ENCODE results near the gene ALS2. TPM values are rescaled to one million over a fixed set of nuclear protein-coding genes. Genes with fewer than 3 reads are reported as not detected.
"Not testable (repeated sequence)": the region's sequence is repeated elsewhere in the genome, so short reads cannot be mapped to it uniquely, and the experiment has no call there.

ALS2 gene
- polyA plus RNA-seq, 3 donors, result 4.1 to 11.6 (median 8.1) TPM

DNA sequence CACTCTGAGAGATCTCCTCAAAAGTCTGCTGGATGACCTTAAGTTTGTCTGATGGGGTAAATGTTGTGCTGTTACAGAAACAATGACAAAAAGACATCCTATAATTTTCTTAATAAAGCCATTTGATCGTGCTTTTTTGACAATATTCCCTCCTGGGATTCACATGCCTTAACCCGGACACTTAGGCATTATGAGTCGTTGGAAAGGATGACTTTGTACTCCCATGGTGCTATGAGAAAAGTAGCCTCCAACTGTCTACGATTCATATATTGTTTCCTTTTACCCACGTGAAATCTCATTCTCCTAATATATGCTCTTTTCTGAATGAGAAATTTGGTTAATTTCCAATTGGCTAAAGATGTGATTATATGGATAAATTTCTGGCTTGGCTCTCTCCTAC, 76.2 kb downstream of the ALS2 start:
- H3K27ac ChIP-seq (ENCODE audit: low read depth, low read length), result no peak overlapping the region
- 79 to 85% (median 81%) methylated on average over 5 of the region's 5 CpGs for WGBS, 3 donors

- no peak overlapping the region for H3K27ac ChIP-seq (ENCODE audit: low read depth, low read length)
- 93 to 96% (median 94%) methylated on average over 1 of the region's 1 CpG for WGBS, 3 donors
Observed at GRCh38 chr2:201701646-201702045, 79.1 kb downstream of the ALS2 start.

DNA sequence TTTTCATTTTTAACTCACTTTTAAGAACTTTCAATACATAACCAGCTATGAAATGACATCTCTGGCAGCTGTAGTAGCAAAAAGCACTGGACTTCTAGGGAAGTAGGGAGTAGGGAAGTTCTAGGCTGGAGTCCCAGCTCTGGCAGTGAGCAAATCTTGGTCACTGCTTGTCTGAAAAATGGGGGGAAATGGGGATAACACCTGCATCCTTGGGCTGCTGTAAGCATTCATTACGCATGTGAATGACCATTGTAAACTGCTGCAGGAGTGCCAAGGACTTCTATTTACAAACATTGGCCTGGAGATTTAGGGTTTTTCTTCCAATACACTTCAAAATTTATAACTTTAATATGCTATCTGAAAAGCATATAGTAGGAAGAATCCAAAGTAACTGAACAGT, 81.3 kb downstream of the ALS2 start:
- 81 to 93% (median 87%) methylated on average over 1 of the region's 1 CpG for WGBS, 3 donors
- H3K27ac ChIP-seq (ENCODE audit: low read depth, low read length), result no peak overlapping the region

- H3K27ac ChIP-seq (ENCODE audit: low read depth, low read length), result no peak within 1 kb of the TSS
Observed at GRCh38 chr2:201698588-201699226, 82.0 kb downstream of the ALS2 start, which contains the start of gene MPP4. Gene MPP4, minus strand, starts transcription at chr2:201698644. Its CDS starts 4,690 bp downstream, at chr2:201693954.

DNA sequence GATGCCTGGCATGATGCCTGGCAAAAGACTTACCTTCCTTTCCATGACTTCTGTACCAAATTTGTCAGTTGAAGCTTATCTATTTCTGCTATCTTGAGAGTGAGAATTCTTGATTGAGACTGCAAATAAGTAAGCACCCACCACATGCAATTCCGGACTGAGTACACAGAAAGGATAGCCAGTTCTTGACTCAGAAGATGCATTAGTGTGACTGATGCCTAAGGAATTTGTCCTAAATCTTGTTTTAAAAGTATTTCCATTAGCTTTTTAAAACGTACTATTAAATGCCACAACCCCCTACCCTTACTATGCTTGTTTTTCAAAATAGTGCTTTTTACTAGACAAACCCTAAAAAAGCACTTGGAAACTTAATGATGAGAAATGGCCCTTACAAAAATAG, 82.8 kb downstream of the ALS2 start:
- whole genome bisulfite sequencing, 3 donors, result 46 to 50% (median 49%) methylated on average over 2 of the region's 2 CpGs
- no peak overlapping the region for H3K27ac ChIP-seq (ENCODE audit: low read depth, low read length)

More at GRCh38 chr2:201698588-201699226, 82.0 kb downstream of the ALS2 start, which contains the start of gene MPP4:
- WGBS, 3 donors, result 36 to 44% (median 43%) methylated on average over 3 of the region's 3 CpGs

GRCh38 chr2:201696151-201696659, 84.5 kb downstream of the ALS2 start:
- no peak overlapping the region for H3K27ac ChIP-seq (ENCODE audit: low read depth, low read length)
- 50 to 67% (median 60%) methylated on average over 6 of the region's 6 CpGs for WGBS, 3 donors

- no peak overlapping the region for H3K27ac ChIP-seq (ENCODE audit: low read depth, low read length)
- 85 to 86% (median 86%) methylated on average over 3 of the region's 3 CpGs for WGBS, 3 donors
Observed at GRCh38 chr2:201685156-201685555, 95.6 kb downstream of the ALS2 start.

DNA sequence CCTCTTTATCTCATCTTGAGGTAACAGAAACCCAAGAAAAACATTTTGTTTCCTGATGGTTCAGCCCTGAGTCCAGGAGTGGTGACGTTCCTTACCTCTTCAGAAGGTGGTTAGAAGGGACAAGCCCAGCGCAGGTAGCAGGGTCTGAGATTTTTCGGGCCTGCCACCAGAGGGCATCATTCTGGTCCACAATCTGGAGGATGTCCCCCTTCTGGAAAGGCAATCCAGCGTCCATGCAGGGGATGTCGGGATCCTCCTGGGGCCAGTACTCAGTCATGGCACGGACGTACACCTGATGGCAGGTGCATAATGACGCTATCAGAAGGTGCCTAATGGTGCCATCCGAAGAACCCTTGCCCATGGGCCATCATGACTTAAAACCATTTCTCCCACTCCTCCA, 100.0 kb downstream of the ALS2 start:
- H3K27ac ChIP-seq (ENCODE audit: low read depth, low read length), result no peak overlapping the region
- WGBS, 3 donors, result 44 to 48% (median 48%) methylated on average over 9 of the region's 9 CpGs

GRCh38 chr2:201678401-201678800, 102.3 kb downstream of the ALS2 start:
- H3K27ac ChIP-seq (ENCODE audit: low read depth, low read length), result no peak overlapping the region
- WGBS, 3 donors, result 65 to 75% (median 74%) methylated on average over 6 of the region's 6 CpGs

GRCh38 chr2:201675454-201675853, 105.3 kb downstream of the ALS2 start:
- WGBS, 3 donors, result 68 to 85% (median 72%) methylated on average over 4 of the region's 4 CpGs
- no peak overlapping the region for H3K27ac ChIP-seq (ENCODE audit: low read depth, low read length)

- 65 to 90% (median 85%) methylated on average over 3 of the region's 3 CpGs for WGBS, 3 donors
- H3K27ac ChIP-seq (ENCODE audit: low read depth, low read length), result no peak overlapping the region
Observed at GRCh38 chr2:201674794-201675193, 105.9 kb downstream of the ALS2 start.

DNA sequence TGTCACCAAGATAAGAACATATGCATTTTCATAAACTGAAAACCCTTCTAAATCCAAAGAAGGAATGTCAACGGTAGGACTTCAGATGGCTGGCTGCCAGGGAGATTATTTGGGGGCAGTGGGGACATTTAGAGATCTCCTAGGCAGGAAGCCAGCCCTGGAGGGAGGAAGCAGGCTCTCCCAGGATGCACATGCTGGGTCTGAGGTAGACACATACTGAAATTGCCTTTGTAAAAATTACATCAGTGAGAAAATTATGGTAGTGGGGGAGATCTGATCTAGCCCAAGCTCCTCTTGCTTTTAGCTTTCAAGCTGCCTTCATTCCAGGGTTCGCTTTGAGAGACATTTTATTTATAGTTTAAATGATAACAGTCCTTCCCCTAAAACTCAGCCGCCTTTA, 106.4 kb downstream of the ALS2 start:
- WGBS, 3 donors, result 58 to 72% (median 68%) methylated on average over 3 of the region's 3 CpGs
- no peak overlapping the region for H3K27ac ChIP-seq (ENCODE audit: low read depth, low read length)

DNA sequence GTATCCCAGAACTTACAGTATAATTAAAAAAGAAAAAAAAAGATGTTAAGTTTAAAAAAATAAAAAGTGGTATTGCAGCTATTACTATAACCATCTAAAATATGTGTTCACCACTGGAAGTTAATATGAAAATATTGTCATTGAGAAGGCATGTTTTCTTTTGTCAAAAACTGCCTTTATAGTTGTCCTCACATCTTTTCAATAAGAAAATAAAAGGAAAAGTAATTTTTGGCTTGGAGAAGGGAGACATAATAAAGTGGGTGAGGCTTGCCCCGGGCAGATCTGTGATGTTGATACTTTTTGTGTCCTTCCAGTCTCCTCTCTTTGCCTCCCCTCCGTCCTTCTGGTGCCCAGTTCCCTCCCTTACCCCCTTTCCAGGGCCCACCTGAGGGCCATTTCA, 107.2 kb downstream of the ALS2 start:
- 47 to 94% (median 82%) methylated on average over 2 of the region's 2 CpGs for WGBS, 3 donors
- H3K27ac ChIP-seq (ENCODE audit: low read depth, low read length), result no peak overlapping the region

DNA sequence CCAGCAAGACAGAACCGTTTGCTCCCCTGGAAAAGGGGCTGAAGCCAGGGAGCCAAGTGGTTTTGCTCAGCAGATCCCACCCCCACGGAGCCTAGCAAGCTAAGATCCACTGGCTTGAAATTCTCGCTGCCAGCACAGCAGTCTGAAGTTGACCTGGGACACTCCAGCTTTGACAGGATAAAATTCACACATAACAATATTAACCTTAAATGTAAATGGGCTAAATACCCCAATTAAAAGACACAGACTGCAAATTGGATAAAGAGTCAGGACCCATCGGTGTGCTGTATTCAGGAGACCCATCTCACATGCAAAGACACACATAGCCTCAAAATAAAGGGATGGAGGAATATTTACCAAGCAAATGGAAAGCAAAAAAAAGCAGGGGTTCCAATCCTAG, 109.5 kb downstream of the ALS2 start:
- 54 to 63% (median 54%) methylated on average over 4 of the region's 4 CpGs for WGBS, 3 donors
- H3K27ac ChIP-seq (ENCODE audit: low read depth, low read length), result not testable (repeated sequence)

GRCh38 chr2:201669865-201670264, 110.9 kb downstream of the ALS2 start:
- WGBS, 3 donors, result 88 to 99% (median 94%) methylated on average over 1 of the region's 1 CpG
- no peak overlapping the region for H3K27ac ChIP-seq (ENCODE audit: low read depth, low read length)

DNA sequence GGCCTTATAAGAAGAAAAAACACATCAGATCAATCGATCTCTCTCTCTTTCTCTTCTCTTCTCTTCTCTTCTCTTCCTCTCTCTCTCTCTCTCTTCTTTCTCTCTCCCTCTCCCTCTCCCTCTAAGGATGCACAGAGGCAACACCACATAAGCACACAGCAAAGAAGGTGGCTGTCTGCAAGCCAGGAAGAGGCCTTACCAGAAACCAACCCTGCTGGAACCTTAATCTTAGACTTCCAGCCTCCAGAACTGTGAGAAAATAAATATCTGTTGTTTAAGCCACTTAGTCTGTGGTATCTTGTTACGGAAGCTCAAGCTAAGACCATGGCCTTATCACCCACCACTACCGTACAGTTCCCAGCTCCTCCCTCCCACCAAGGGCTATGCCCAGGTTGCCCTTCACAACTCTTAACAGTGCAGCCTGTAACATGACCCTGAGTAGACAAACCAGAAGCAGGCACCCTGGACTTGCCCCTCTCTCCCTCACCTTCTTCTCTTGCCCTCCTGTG, 112.3 kb downstream of the ALS2 start:
- 46 to 68% (median 56%) methylated on average over 3 of the region's 3 CpGs for WGBS, 3 donors
- H3K27ac ChIP-seq (ENCODE audit: low read depth, low read length), result no peak overlapping the region

DNA sequence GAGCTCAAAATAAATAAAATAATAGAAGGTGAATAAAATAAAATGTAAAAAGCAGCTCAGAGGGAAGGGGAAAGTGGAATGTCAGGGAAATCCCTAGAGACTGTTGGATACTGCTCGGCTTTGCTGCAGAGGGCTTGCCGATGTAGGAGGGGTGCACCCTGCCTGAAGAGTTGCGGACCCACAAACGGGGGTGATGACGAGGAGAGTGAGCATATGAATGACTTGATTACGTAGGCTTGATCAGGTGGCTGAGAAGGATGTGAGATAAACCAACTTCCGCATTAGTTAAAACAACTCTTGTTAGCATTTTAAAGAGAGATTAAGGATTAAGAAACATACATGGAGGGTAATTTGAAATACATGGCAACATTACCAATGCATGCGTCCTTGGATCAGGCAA, 116.4 kb downstream of the ALS2 start:
- H3K27ac ChIP-seq (ENCODE audit: low read depth, low read length), result no peak overlapping the region
- 69 to 82% (median 79%) methylated on average over 8 of the region's 8 CpGs for WGBS, 3 donors

DNA sequence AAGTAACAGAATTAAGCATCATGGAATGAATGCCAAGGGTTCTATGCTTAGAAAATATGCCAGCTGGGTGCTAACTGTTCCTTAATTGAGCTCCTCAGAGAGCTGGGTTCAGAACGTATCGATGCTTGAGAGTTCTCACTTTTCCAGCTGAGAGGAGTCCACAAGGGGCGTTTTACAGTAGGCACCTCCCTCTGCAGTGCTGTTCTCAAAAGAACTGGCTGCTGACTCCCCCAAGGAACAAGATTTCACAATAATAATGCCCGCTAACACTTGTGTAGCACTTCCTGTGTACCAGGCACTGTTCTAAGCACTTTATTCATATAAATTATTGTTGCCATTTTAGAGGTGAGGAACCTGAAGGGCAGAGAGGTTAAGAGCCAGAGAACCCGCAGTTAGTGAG, 119.4 kb downstream of the ALS2 start:
- 31 to 44% (median 40%) methylated on average over 5 of the region's 5 CpGs for WGBS, 3 donors
- H3K27ac ChIP-seq (ENCODE audit: low read depth, low read length), result no peak overlapping the region

GRCh38 chr2:201660293-201660895, 120.3 kb downstream of the ALS2 start:
- no peak overlapping the region for H3K27ac ChIP-seq (ENCODE audit: low read depth, low read length)
- 55 to 72% (median 68%) methylated on average over 5 of the region's 5 CpGs for WGBS, 3 donors

DNA sequence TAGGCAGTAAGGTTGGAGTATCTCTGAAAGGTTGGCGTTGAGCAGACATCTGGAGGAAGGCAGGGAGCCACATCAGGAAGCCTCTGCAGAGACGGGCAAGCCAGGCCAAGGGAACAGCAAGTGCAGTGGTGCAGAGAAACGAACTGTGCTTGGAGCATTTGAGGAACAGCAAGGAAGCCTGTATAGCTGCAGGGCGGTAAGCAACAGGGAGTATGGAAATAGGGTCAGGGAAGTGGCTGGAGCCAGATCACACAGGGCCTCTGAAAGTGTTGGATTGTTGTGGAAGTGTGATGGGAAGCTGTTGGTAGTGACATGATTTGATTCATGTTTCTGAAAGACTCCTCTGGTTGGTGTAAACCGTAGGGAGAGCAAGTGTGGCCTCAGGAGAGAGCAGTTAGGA, 124.0 kb downstream of the ALS2 start:
- 73 to 90% (median 89%) methylated on average over 5 of the region's 5 CpGs for WGBS, 3 donors

More for the DNA sequence above, 124.0 kb downstream of the ALS2 start:
- H3K27ac ChIP-seq (ENCODE audit: low read depth, low read length), result no peak overlapping the region

Data from adipose tissue (tissue), 3 donors.